CD4-positive, alpha-beta T cell treated with Interleukin-17A for 4 hours (primary cell): ENCODE data around the gene UNC5C.

ENCODE experiments used
- DNase-seq: peaks from one replicate; pipeline ENCODE4 v3.0.0-alpha.2; 2020; ENCODE audit warnings: mixed read lengths

UNC5C gene

DNA sequence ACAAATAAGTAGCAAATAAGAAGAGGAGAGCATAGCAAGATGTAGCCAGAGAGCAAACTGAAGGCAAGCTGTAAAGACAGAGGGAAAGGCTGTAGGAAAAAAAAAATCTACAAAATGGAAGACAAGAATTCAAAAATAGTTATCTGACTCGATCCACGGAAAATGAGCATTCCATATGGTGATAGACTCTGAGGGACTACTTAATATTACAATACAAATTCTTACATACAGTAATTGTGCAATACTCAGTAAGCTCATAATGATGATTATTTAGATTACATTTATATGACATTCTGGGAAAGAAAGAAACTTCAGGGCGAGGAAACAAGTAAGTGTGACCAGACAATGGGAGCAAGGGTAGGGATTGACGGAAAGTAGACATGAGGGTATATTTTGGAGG, 102.6 kb downstream of the UNC5C start:
- DNase-seq: no peak

DNA sequence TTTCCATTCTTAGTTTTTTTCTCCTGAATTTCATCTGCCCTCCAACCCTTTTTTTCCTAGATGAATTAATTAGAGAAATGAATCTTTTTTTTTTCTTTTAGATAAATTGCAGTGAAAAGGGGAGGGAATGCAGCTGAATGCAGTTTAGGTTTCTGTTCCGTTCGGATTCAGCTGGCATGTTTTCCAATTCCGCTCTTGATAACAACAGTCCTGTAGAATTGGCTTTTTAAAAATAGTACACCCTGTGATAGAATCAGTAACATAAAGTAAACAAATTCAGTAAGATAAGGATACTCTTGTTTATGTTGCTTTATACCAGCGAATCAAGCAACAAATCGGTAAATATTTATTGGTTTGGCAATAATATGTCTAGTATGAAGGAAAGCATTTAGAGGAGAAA, 103.5 kb downstream of the UNC5C start:
- no peak for DNase-seq

DNA sequence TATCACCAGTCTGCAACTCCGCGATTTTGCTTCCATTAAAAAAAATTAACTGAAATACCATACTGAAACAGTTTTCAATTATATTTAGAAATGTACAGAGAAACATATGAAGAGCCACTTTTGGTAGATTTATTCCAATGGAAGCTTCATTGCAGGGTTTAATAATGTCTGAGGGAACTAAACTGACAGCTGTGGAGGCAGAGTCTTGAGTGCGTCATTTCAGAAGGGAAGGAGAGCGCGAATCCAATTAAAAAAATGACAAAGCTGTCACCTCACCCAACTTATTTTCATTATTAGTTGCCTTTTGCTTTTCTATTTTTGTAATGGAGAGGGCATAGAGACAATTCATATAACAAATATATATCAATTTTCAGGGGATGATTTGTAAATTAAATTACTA, 104.0 kb downstream of the UNC5C start:
- no peak for DNase-seq

DNA sequence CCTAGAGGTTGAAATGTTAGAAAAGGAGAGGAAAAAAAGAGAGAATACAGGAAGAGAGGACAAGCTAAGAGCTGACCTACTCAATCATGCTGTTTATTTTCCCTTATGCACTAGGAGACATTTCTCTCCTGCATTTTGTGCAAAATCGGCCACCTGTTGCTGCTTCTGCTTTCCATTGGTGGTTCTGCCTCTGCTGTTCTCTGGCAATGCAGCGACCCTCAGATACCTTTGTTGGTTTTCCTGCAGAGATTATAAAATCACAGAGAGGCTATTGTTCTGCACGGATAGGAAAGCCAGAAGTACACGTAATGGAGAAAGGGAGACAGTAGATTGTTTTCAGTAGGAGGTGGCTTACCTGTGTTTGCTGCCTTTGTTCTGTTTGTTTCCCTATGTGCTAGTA, 108.9 kb downstream of the UNC5C start:
- DNase-seq: no peak

DNA sequence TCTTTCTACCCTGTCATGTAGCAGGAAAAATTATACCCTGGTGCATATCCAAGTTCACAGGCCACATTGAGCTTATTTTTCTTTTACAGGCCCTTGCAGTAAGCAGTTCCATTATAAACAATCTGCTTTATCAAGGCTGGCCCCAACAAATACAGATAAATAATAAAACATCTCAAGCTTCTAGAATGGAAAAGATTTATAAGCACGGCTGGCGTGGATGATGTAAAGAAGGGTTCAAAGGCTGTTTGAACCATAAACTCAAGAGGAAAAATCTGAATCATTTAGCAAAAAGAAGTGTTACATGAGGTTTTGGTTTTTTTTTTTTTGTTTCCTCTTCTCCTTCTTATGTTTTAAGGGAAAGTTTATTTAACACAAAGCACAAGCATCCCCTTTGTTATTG, 109.7 kb downstream of the UNC5C start:
- no peak for DNase-seq

DNA sequence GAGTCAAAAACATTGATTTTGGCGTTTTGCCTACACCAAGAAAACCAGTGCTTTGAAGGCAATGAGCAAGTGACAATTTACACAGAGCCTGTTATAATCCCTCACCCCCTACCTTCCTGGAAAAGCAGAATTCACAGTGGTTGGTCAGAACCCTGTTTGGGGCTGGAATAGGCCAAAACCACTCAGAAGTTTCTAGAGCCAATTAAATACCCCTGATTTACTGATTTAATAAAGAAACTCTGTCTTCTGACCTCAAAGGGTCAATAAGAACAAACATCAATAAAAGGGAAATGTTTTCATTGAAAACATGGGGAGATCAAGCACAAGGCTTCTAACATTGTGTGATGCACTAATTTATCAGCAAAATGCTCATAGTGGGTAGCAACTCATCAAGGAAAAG, 116.3 kb downstream of the UNC5C start:
- DNase-seq: no peak

DNA sequence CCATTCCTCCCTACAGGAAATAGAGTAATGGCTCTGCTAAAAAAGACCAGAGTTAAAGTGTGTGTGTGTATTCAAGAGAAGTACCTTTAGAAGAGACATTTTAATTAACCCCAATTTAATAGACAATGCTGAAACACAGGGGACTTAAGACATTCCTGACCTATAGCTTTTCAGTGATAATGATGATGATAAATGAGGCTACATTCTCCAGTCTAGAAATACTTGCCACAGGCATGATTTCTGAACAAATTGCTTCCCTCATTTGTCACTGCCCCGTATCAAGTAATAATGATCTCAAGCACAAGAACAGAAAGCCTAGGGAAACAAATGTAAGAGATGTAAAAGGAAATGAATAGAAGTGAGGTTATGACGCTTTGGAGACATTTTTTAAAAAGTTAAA, 117.1 kb downstream of the UNC5C start:
- DNase-seq: no peak

DNA sequence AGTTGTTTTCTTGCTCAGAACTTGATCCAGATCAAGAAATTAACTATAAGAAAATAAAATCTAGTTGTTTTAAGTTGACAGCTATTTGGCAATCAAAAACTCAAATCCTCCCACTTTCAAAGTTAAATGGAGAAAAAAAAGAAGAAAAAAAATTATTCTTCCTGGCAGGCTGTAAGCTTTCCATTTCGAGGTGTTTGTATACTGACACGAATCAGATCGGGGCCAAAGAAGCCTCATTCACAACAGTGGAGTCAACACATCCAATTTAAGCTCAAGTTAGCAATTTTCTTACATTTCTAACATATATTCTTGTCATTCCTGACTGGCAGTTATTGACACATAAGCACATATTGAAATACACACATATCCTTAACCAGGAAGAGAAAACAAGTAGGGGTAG, 119.4 kb downstream of the UNC5C start:
- DNase-seq: no peak

DNA sequence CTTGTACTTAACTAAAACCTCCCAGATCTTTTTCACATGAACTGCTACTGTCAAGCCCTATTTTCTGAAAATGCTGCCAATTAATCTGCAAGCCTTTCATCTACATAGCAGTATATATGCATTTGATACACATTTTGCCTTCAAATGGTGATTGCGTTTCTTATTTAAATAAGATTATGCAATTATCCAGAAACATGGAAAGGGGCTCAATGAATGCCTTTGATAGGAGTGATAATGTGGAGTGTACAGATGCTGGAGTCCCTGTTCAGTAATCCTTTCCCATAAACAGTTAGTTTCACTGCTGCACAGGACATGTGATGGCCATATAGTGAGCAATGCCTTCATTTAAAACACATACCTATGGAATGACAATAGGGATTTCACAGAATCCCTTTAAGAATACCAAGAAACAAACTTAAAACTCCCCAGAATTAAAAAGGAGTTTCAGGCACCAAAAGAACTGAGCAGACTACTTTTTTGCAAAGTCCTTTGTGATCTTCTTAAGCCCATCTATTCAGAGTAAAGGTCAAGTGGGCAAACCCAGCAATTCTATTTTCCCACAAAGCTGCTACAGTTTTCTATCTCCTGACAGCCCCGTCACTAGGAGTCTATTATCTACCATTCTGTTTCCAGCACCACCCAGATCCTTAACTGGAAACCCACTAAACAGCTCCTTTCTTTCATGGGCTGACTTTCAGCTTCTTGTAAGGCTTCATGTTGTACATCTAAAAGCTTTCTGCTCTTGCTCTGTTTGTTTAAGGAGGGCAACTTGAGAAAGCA, 120.3 kb downstream of the UNC5C start:
- DNase-seq: no peak

DNA sequence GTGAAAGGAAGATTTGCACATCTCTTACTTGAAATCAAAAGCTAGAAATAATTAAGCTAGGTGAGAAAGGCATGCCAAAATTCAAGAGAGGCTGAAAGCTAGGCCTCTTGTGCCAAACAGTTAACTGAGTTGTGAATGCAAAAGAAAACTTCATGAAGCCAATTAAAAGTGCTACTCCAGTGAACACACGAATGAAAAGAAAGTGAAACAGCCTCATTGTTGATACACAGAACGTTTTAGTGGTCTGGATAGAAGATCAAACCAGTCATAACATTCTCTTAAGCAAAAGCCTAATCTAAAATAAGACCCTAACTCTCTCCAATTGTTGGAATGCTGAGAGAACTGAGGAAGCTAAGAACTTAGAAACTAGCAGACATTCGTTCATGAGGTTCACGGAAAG, 122.3 kb downstream of the UNC5C start:
- DNase-seq: no peak

DNA sequence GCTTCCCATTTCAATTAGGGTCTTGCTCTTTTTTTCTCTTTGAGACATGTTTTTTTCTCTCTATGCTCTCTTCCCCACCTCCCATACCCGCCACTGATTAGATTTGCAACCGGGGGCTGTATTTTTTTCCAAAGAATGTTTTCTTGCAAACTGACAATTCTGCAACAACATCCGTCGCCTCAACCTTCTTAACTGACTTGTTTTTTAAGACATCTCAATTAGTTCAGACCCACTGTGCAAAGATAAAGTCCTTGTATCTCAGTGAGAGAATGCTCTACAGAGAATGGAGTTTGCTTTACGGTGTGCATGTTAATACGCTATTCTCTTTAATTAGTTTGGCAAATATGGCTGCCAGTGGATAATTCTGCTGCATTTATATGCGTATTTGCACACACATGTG, 126.3 kb downstream of the UNC5C start:
- DNase-seq: no peak

DNA sequence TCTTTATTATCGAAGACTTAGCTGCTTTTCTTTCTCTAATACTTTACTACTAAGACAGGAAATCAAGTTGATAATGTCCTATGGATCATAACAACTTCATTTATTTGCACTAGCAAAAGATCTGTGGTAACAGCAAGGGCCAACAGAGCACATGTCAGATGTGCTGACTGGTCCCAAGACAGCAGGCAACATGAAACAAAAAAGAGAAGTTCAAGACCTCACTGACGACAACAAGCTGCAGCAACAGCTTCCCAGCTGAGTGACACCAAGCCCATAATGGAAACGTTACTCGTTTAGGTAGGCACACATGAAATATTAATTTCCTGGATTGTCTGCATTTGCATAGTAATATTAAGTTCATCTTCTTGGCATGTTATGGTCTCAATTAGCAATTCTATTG, 126.9 kb downstream of the UNC5C start:
- no peak for DNase-seq

DNA sequence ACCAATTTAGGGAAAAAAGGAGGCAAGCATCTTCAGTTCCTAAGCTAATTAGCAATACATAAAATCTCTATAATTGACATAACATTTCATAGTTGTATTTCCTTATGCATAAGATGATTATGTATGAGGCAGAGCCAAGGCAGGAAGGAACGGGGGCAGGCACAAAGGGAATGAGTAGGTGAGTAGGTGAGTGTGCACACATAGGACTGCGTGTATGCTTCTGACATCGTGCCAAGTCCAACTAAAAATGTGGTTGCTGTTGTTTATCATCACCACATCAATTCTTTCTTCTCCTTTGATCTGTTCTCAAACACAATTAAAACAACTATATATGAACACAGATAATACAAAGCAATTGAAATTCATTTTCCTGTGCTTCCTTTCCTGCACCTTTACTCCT, 131.2 kb downstream of the UNC5C start:
- no peak for DNase-seq

DNA sequence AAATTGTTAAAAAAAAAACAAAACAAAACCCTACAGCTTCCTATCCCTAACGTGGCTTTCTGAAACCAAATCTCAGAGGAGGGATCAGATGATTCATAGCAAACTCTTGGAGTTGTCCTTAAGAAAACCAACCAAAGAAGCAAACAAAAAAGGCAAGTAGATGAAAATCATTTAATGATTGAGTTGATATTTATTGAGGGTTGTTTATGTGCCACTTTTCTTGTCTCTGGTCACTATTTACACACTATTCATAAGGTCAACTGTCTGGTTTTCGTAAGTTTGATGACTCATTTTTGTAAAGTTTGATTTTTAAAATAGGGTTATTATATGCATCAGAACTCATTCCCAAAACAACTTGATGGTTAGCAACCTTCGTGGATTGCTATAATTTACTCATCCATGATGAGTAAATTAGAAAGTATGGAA, 133.4 kb downstream of the UNC5C start:
- DNase-seq: no peak

DNA sequence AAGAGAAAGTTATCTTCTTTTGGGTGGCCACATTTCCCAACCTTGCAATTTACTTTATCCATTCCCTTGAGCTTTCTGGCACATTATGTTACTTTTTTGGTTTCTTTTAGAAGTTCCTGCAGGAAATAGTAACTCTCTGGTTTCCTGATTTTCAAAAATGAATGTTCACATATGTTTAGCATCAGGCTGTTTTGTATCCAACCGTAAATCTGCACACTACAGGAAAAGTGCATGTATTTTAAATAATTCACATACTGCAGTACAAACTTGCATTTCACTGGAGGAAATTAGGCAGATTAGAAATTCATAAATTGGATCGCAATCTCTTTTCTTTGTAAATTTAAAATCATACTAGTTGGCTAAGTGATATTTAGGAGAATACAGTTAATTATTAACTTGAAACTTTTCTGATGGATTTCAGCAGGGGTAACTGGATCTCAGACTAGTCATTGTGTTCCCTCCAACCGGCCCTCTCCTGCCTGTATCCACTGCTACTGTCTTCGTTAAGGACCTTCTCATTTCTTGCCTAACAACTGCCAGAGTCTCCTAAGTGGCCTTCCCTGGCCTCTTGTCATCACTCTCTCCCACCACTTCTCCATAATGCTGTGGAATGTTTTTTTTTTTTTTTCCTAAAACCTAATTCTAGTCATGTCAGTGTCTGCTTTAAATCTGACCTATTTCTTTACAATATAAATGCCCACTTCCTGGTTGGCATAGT, 137.2 kb downstream of the UNC5C start:
- no peak for DNase-seq

DNA sequence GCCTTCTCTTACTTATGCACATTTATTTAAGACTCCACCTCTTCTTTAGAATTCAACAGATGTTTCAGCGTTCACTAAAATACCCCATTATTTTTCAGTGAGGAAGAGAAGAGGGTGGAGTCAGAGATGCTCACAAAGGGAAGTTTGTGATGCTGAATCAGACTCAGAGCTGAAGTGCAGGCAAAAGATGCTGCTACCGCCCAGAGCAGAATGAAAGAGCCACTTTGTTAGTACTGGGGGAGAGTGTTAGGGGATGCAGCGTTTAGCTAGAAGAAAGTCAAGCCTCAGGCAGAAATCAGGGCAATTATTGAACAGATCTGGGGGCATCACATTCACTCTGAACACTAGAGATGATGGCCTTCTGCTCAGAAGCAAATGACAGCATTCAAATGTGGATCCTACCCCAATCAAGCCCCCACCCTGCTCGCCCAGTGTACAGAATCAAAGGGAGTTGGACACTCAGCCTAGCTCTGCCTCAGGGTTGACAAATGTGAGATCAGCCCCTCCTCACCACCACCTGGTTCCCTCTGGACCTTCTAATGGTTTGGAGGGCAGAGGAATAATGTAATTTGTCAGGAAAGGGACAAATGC, 138.3 kb downstream of the UNC5C start:
- DNase-seq: no peak

DNA sequence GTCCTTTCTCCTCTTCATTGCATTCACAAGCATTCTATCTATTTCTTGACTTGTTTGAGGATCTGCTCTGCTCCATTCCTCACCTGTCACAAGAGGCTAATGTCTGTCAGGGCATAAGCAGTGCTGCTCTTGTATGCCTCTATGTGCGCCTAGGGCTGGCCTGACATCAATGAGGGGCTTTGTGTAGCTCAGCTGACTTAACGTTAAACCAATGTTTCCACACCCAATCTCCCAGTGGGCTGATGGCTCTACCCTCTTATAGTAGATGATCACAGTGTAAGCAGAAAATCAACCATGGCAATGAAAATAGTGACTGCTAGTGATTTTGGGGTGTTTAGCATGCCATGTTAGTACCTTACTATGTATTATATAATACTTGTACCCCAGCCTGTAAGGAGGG, 139.0 kb downstream of the UNC5C start:
- no peak for DNase-seq

DNA sequence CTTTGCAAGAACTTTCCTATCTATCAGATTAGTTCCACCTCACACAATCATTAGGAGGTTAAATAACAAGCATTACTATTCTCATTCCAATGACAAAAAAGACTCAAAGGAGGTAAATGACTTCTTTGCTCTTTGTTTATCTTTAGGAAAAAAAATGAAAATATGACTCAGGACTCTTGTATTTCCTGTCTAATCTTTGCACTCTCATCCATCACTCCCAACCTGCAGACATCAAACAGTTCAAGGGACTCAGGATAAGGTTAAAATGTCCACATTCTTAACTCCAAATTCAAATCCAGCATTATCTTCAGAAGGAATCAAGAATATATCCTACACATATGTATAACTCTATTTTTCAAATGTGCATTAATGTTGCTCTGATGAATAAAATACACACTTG, 139.6 kb downstream of the UNC5C start:
- no peak for DNase-seq

DNA sequence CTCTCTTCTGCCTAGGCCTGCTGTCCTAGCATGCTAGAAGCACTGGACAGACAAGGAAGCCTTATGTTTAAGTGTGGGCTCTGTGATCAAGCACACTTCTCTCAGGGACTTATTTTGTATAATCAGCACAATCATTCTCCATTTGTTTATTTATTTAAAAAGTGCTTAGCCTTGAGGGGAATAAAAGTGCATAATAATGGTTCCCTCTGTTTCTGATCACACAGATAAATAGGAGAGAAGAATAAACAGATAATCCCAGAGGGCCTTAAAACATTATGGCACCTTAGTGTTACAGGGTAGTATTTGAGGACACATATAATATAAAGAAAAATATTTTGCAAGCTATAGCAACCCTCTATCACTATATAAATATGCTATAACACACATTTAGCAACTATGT, 146.5 kb downstream of the UNC5C start:
- DNase-seq: no peak

DNA sequence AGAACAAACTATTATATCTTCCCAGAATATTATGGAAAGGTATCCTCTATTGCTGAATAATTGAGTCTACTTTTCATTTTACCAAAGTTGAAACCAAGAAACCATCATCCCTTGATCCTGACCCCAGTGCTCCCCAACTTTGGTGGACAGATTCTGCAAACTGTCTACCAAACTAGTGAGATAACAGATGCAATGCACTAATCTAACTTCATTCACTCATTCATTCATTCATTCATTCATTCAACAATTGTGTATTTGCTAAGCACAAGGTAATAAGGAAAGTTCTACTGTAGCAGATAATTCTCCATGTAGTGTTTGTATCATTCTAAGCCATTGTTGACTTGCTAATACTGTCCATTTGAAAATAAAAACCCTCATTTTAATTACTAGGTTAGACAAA, 150.6 kb downstream of the UNC5C start:
- no peak for DNase-seq

DNA sequence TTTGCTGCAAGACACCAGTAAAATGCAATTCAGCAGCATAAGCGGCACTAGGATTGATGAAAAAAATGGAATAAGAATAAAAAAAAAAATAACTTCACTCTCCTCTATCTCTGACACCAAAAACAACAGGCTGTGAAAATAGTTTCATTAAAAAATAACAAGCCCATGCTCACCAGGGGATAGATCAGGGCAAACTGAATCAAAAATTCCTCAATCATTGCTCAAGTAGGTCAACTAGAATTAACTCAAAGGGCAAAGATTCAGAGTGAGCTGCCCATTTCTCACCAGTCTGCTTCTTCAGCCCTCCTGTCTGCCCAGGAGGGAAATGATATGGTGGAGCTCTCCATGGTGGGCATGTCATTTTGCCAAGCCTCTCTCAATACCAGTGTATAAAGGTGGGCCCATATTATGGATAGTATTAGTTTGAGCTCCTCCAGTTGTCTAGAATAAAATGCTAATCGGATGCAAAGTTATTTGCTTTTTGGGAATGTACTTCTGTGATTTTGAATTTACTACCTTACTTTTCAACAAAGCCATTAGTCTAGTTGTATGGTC, 153.9 kb downstream of the UNC5C start:
- no peak for DNase-seq

DNA sequence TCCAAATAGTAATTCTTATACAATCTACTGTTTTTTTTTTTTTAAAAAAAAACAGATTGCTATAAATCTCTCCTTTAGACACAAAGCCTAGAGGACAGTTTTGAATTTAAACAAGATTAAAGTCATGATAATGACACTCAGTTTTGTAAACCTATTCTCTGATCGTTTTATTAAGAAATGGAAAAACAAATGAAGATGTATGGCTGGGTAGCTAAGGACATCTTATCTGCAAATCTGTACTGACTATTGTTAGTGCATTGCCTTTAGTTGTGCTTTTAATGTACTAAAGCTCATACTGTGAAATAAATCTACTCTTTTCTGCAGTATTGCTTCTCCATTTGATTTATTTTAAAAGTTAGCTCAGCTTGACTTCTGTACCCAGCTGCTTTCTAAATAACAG, 155.0 kb downstream of the UNC5C start:
- DNase-seq: no peak

DNA sequence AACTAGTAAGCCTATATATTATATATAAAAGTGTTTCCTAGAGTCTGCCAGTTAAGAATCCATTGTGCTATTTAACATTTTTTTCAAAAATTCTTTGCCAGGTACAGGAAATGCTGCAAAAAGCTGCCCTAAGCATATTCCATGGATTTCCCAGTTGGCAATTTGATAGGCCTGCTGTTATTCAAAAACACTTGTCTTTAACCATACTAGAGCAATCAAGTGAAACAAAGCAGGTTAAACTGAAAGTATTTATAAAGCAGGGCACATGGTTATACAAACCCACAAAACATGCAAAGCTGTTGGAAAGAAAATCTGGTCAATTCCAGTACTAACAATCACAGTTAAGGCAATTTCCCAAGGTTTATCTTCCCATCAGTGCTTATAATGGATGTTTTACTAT, 159.9 kb downstream of the UNC5C start:
- DNase-seq: no peak

DNA sequence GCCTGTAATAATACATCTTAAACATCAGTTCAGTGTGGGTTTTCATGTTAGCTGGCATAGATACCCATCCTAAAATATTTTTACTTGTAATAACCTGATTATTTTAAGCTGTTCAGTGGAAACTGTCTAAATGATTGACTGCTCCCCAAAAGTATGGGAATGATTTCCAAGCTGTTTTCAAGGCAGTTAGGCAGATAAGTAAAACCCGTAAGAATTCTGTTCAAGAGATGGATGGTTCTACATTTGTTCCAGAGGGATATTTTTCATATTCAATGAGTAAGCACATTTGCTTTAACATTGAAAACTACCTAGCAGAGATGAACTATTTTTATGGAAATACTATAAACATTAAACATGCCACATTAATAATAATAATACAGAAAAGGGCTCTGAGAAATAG, 161.1 kb downstream of the UNC5C start:
- DNase-seq: no peak
